C4-2B (cell line): ENCODE data around the gene RAB6A.

Experiments used
- H3K27ac ChIP-seq: fragments of 450-650 bp; 2 replicates; pipeline ENCODE4 v1.5.1; 2017
- ZFX ChIP-seq: fragments of 450-650 bp; IDR thresholded peaks from 2 replicates; pipeline ENCODE4 v1.6.1; 2017
- TF ChIP-seq, protein P1 (sequence below): fragments of 450-650 bp; conservative IDR thresholded peaks from 2 replicates; pipeline ENCODE4 v1.5.1; 2017; ENCODE audit warnings: mild to moderate bottlenecking

Gene RAB6A

DNA sequence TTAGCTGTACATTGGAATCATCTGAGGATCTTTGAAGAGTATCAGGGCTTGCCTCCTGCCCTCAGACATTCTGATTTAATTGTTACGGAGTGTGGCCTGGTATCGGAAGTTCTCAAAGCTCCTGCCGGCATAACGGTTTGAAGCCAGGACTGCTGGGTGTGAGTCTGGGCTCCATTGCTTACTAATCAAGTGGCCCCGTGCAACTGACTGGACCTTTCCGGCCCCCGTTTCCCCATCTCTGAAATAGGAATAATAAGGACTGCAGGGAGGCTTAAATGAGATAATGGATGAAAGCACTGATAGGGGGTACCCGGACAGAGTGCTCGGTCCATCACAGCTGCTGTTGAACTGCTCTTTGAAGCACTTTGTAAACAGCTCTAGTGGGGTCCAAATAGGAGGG lies 112.8 kb downstream of the RAB6A start:
- TF ChIP-seq ZFX, result no peak
- TF ChIP-seq, protein P1, sequence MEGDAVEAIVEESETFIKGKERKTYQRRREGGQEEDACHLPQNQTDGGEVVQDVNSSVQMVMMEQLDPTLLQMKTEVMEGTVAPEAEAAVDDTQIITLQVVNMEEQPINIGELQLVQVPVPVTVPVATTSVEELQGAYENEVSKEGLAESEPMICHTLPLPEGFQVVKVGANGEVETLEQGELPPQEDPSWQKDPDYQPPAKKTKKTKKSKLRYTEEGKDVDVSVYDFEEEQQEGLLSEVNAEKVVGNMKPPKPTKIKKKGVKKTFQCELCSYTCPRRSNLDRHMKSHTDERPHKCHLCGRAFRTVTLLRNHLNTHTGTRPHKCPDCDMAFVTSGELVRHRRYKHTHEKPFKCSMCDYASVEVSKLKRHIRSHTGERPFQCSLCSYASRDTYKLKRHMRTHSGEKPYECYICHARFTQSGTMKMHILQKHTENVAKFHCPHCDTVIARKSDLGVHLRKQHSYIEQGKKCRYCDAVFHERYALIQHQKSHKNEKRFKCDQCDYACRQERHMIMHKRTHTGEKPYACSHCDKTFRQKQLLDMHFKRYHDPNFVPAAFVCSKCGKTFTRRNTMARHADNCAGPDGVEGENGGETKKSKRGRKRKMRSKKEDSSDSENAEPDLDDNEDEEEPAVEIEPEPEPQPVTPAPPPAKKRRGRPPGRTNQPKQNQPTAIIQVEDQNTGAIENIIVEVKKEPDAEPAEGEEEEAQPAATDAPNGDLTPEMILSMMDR, result no peak
- H3K27ac ChIP-seq, result peak overlapping the region; percentile 49

DNA sequence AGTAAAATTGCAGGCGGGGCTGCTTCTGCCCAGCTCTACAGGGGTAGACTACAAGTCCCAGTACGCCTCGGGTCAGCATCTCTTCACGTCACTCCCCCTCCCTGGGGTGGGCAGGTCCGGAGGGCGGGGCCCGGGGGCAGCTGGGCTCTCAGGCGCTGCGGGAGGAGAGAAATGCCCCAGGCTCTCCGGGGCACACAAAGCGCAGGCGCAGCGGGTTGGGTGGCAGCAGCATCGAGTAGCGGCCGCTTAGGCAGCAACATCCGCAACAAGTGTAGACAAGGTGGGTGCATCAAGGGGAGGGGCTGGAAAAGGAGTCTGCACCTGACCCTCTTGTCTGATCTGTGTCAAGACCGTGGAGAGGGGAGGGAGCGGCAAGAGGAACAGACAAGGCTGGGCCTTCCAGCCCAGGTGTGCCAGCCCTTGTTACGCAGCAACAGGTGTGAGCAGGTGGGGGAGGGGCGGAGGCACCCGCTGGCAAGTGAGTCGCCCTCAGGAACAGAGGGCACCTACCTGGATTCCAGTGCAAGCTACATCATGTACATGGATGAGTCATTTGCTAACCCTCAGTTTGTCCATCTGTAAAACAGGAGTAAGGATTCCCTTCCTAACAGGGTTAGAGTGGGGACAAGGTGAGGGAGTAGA lies 113.3 kb downstream of the RAB6A start:
- TF ChIP-seq, protein P1, result no peak
- TF ChIP-seq ZFX, result no peak
- H3K27ac ChIP-seq, result peak overlapping the region; percentile 49

DNA sequence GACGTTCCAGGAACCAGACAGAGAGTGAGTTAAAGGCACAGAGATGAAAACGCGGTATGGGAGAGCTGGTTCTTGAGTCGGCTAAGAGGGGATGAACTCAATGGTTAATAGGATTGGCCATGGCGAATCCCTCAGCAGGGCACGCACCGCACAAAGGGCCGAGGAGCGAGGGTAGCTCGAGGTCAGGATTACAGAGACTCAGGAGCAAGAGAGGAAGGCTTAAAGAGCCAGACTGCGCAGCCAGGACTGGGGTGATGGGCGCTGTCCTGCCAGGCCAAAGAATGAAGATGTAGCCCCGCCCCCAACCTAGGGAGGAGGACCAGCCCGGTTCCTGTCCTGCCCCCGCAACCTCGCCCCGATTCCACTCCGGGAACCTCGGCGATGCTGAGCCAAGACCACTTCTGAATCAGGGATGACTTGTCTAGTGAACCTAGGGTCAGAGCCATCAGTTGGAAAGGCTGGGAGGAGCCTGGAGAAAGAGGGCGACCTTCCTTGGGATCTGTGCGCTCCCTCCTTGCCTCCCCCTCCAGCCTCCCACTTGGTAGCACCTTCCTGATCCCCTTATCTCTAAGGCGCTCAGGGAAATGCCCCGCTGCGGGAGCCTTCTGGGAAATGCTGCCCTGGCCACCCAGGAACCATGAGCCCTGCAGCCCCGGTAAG lies 114.8 kb downstream of the RAB6A start, which contains the start of gene PLEKHB1:
PLEKHB1 (plus strand) TSS at position 610 of the 660 bp plus-strand sequence; CDS start at position 638, 28 bp downstream.
- TF ChIP-seq, protein P1, result no peak
- no peak for TF ChIP-seq ZFX
- peak within 1 kb of the TSS; percentile 49; the same call in 1 of the 2 replicates for H3K27ac ChIP-seq

DNA sequence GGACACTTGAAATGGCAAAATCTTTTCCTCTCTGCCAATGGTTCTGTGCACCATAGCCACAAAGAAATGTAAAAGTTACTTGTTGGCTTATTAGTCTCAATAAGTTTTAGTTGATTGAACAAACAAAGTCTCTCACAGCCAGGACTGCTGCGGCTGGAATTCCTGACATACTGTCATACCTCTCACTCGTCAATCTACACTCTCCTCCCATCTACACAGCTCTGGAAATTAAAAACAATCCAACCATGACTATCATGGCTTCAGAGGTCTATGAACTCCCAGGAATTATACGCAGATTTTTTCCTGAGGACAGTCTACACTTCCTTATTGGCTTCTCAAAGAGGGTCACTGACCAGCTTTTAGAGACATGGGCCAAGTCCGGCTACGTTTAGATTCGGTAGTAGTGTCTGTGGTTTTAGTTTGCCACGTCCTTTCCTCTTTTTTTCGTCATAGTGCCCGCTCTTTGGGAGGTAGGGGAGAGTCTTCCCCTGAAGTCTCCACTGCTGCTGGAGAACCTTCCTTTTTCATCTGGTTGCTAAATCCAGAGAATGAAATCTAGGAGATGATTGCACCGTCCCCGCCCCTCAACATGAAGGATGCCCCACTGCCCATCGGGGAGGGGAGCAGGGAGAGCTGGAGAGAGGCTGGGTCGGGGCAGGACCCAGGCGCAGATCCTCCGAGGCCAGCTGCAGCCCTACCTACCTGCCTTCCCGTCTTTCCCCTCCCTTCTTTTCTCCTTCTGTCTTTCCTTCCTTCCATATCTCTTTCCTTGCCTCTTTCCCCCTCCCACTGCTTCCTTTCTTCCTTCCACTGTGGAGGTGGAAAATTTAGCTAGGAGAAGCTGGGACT lies 115.5 kb downstream of the RAB6A start:
- TF ChIP-seq ZFX, result no peak
- TF ChIP-seq, protein P1, result no peak
- H3K27ac ChIP-seq, result no peak overlapping the region

DNA sequence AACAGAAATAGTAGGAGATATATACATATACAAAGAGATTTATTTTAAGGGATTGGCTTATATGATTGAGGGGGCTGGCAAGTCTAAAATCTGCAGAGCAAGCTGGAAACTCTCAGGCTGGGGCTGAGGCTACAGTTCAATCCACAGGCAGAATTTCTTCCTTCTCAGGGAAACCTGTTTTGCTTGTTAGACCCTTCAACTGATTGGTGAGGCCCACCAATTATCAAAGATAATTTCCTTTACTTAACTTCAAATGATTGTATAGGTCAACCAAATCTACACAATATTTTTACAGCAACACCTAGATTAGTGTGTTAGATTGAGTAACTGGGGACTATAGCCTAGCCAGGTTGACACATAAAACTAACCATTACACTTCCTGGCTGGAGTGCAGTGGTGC lies 119.2 kb downstream of the RAB6A start:
- no peak for TF ChIP-seq ZFX
- TF ChIP-seq, protein P1, result no peak
- H3K27ac ChIP-seq, result no peak overlapping the region

DNA sequence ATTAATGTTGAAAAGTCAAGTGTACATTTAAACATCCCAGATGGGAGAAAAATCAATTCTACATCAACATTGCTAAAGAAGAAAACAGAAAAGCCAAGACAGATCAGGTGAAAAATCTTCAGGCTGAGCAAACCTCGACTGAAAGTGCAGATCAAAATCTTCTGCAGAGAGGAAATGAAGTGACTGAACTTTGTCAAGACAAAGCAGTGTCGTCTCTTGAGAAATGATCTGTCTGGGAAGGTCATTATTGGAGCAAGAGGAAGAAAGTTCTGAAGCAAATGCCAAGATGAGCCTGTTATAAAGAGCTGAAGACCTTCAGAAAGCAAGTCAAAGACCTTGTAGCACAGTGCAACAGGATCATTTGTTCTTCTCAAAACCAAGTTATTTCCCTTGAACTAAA lies 120.3 kb downstream of the RAB6A start:
- no peak for TF ChIP-seq ZFX
- TF ChIP-seq, protein P1, result no peak
- no peak overlapping the region for H3K27ac ChIP-seq
